Activated naive CD8-positive, alpha-beta T cell treated with anti-CD3 and anti-CD28 coated beads, Interleukin-2, amount 10 ng/mL, durations not matched to agents 7 days and 5 days (primary cell): ENCODE data around the gene SMPD3. TPM values are rescaled to one million over a fixed set of nuclear protein-coding genes. Genes with fewer than 3 reads are reported as not detected.

Experiments
- ATAC-seq: fragments of 150-1000 bp; cut with Tn5 transposase; one replicate; pipeline ENCODE4 v1.10.0; 2021; ENCODE audit warnings: low read depth, moderate library complexity
- POLR2A ChIA-PET: fragments of 350-600 bp; sonication (Branson Sonifier 250); formaldehyde crosslinking; loops from one replicate; lab custom pipeline; 2021; ENCODE audit warnings: antibody characterized with exemption; lab: Charles Lee
- DNase-seq: peaks from one replicate; pipeline ENCODE4 v3.0.0; 2021
- H3K27ac Mint-ChIP-seq: one replicate; pipeline ENCODE4 v1.8.0; 2022; ENCODE audit warnings: mild to moderate bottlenecking, mixed read lengths
- H3K27me3 Mint-ChIP-seq: one replicate; pipeline ENCODE4 v1.8.0; 2022; ENCODE audit warnings: mild to moderate bottlenecking, moderate library complexity, mixed read lengths
- H3K36me3 Mint-ChIP-seq: one replicate; pipeline ENCODE4 v1.8.0; 2021; ENCODE audit warnings: mild to moderate bottlenecking, mixed read lengths
- H3K4me1 Mint-ChIP-seq: one replicate; pipeline ENCODE4 v1.8.0; 2021; ENCODE audit warnings: mixed read lengths
- H3K4me3 Mint-ChIP-seq: one replicate; pipeline ENCODE4 v1.8.0; 2022; ENCODE audit warnings: mild to moderate bottlenecking, moderate library complexity, mixed read lengths
- H3K9me3 Mint-ChIP-seq: one replicate; pipeline ENCODE4 v1.8.0; 2021; ENCODE audit warnings: mixed read lengths
- total RNA-seq, 2 experiments: library from RNA; stranded (reverse); gene quantifications; one replicate each; pipeline ENCODE4 v1.2.3, GENCODE V29; 2021

SMPD3 gene
- total RNA-seq, 2 experiments from 2014 or later: 16.0 to 16.9 TPM

DNA sequence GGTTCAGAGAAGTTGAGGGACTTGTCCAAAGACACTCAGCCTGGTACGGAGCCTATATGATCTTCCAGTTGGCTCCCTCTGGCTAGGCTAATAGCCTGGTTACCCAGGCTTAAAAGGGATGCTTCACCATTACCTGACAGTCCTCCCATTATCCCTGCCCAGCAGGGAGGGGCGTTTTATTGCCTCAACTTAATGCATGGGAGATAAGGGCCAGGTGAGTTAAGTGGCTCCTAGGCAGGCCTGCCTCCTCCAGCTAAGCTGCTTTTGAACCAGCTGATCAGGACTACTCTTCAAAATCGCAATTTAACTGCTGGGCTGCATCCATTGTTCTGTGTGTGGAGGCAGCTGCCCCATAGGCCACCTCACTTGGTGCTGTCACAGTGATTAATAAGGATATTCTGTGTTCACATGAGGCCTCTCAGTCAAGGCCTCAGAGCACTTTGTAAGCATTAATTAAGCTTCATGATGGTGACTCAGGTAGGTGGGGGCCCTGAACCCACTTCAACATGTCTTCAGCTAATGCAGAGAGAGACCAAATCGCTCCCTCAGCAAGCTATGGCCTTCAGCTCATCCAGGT is 27.9 kb downstream of the SMPD3 start:
- POLR2A ChIA-PET: interaction anchor here (1.1 kb wide), 2 partner anchors 15 to 41 kb away, joined by 3 to 4 read pairs; no protein-coding TSS in a partner anchor

DNA sequence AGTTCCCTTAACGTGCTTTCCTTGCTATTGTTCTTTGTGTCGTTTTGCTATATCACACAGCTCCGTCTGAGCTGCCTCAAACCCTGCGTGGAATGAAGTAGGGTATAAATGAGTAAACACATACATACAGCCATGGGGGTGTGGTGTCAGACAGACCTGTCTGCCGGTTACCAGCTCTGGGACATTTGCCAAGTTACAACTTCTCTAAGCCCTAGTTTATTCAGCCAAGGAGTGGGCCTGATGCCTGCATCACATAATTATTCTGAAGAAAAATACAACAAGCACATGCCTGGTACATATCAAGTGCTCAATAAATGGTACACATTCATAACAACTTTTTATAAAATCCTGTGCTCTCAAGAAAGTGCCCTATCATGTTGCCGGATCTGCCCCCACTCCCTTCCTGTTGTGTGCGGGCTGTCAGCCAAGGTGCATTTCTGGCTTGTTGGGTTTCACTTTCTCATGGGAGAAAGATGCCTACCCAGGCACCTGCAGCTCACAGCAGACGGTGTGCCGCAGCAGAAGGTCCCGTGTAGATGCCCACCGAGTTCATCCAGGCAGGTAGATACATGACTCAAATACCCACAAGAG is 30.5 kb downstream of the SMPD3 start:
- H3K36me3 Mint-ChIP-seq: peaks cover 4% of the 10 kb centered on the region
- H3K27me3 Mint-ChIP-seq: peaks cover 8% of the 10 kb centered on the region
- H3K4me3 Mint-ChIP-seq: peak overlapping the region; percentile 63
- ATAC-seq: peak; percentile 97
- peaks cover 32% of the 10 kb centered on the region for H3K4me1 Mint-ChIP-seq
- H3K9me3 Mint-ChIP-seq: no peaks in the 10 kb centered on the region
- peak; percentile 69 for DNase-seq
- POLR2A ChIA-PET: interaction anchor here (0.7 to 2.3 kb wide), 15 partner anchors 9 to 136 kb away, joined by 3 to 7 read pairs (median 3); partner anchors contain the start of gene SMPD3
- H3K27ac Mint-ChIP-seq: peak overlapping the region; percentile 85

More for the DNA sequence above, 27.9 kb downstream of the SMPD3 start:
- H3K4me3 Mint-ChIP-seq: no peak overlapping the region
- no peak for ATAC-seq
- peaks cover 32% of the 10 kb centered on the region for H3K4me1 Mint-ChIP-seq
- no peaks in the 10 kb centered on the region for H3K9me3 Mint-ChIP-seq
- peaks cover 14% of the 10 kb centered on the region for H3K27me3 Mint-ChIP-seq
- no peak for DNase-seq
- no peak overlapping the region for H3K27ac Mint-ChIP-seq
- H3K36me3 Mint-ChIP-seq: peaks cover 4% of the 10 kb centered on the region

DNA sequence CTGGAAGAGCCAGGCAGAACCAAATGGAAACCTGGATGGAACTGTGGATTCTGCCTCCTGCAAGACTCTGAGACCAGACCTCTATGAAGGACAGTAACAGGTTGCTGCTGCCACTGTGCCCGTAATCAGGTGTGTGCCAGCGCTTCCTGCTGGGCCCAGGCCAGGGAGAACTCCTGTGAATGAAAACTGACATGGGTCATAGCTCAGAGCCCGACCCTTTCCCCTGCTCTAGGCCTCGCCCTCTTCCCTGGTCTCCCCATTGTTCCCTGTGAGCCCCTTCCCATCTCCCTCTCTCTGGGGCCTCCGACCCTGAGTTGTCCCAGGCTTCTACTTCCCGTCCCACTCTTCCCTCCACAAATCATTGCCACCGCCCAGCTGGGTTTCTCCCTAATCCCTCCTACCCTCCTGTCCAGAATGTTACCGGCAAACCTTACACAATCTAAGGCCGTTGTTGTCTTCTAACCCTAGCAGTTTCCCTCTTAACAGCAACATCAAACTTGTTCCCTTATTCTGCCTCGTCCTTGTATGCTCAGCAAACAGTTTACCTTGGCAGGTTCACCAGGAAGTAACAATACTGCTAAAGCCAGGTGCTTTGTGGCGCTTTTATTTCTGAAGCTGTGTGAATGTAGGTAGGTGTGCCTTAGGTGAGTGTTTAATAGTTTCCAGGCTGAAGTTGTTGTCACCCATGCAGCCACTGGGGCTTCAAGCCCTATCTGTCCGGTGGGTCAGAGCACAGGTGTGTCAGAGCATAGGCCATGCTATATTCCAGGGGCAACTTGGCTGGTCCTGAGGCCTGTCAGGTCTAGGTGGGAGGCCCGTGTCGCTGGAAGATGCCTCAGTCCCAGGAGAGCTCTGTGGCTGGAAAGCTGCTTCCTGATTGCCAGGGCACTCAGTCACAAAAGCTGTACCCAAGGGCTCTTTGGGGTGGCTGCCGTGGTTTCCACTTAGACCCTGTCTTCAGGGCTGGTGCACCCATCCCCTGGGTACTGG is 32.0 kb downstream of the SMPD3 start:
- no peak for DNase-seq
- no peaks in the 10 kb centered on the region for H3K9me3 Mint-ChIP-seq
- H3K27me3 Mint-ChIP-seq: no peaks in the 10 kb centered on the region
- H3K4me1 Mint-ChIP-seq: peaks cover 40% of the 10 kb centered on the region
- H3K36me3 Mint-ChIP-seq: peaks cover 4% of the 10 kb centered on the region
- ATAC-seq: no peak
- POLR2A ChIA-PET: interaction anchor here (1.4 to 1.5 kb wide), 3 partner anchors 15 to 60 kb away, joined by 3 to 6 read pairs (median 5); no protein-coding TSS in a partner anchor
- peak overlapping the region; percentile 85 for H3K27ac Mint-ChIP-seq
- H3K4me3 Mint-ChIP-seq: no peak overlapping the region

DNA sequence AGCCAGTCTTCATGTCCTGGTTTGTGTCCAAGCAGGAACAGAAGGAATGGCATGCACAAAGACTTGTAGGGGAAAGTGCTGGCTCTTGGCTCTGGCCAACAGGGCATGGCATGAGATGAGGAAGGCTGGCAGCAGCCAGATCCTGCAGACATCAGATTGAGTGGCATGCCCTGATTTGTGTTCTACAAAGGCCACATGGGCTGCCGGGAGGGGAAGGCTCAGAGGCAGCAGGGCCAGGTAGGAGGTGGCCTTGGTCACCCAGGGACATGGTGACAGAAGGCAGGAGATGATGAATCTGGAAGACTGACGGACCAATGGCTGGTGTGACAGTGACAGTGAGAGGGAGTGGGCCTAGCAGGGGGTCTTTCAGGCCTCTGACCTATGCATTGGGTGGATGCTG is 33.7 kb downstream of the SMPD3 start:
- H3K4me1 Mint-ChIP-seq: peaks cover 40% of the 10 kb centered on the region

DNA sequence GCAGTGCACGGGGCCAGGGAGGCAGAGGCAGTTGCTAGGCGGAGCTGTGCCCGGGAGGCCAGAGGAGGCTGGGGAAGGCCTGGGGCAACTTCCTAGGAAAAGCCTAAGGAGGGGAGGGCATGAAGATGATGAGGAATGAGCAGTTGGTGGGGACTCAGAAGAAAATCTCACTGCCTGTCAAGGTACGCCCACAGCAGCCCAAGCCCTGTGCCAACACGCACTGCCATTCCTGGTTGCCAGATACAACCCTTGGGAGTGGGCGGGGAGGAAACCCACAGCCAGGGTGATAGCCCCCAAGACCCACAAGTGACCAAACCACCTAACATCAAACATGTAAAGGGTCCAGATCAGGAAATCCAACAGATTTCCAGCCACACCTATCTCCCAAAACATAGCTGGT is 36.2 kb downstream of the SMPD3 start:
- Mint-ChIP-seq H3K9me3 (no peaks in the 10 kb centered on the region), H3K36me3 (no peaks in the 10 kb centered on the region), H3K4me1 (peaks cover 20% of the 10 kb centered on the region), H3K27ac (peak overlapping the region; percentile 56), H3K27me3 (peaks cover 7% of the 10 kb centered on the region), H3K4me3 (no peak overlapping the region)
- ATAC-seq: no peak
- no peak for DNase-seq
- POLR2A ChIA-PET: no interaction called here

More for the DNA sequence above, 33.7 kb downstream of the SMPD3 start:
- Mint-ChIP-seq H3K27me3 (no peaks in the 10 kb centered on the region), H3K9me3 (no peaks in the 10 kb centered on the region), H3K36me3 (peaks cover 4% of the 10 kb centered on the region), H3K27ac (no peak overlapping the region), H3K4me3 (no peak overlapping the region)
- POLR2A ChIA-PET: no interaction called here
- ATAC-seq (no peak), DNase-seq (no peak)

DNA sequence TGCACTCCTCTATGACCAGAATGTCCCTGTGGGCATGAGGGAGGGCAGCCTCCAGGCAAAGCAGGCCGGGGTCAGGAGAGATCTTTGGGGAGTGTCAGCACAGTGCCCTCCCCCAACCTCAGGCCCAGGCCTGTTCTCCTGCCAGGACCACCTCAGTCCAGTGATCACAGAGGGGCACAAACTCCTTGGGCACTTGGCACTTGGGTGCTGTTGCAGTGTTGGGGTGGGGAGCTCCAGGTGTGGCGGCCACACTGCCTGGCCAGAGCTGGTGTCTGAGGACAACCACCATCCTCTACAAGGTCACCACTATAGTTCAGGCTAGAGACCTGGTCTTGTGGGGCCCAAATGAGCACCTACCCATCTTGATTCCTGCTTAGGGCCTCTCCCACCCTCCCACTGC is 37.2 kb downstream of the SMPD3 start:
- DNase-seq (no peak), ATAC-seq (no peak)
- Mint-ChIP-seq H3K4me1 (peaks cover 12% of the 10 kb centered on the region), H3K9me3 (no peaks in the 10 kb centered on the region), H3K36me3 (no peaks in the 10 kb centered on the region), H3K27ac (no peak overlapping the region), H3K4me3 (no peak overlapping the region), H3K27me3 (peaks cover 13% of the 10 kb centered on the region)
- POLR2A ChIA-PET: no interaction called here

DNA sequence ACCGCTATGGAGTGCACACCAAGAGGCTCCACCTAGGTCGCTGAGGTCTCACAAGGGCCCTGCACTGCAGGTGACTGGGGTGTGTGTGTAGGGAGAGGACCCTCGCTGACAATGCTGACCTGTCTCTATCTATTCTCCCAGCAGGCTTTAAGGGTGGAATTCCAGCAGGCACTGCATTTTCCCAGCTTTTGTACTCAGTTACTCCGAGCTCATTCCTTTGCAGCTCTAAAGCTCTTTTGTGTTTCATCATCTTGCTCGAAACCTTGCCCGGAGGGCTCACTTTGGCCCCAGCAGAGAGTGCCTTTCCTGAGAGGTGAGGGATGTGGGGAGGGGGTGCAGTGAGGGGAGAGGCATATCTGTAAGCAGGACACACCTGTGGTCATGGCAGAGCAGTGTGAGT is 39.3 kb downstream of the SMPD3 start:
- Mint-ChIP-seq H3K27me3 (peaks cover 13% of the 10 kb centered on the region), H3K36me3 (no peaks in the 10 kb centered on the region), H3K4me1 (peaks cover 11% of the 10 kb centered on the region), H3K9me3 (no peaks in the 10 kb centered on the region), H3K4me3 (no peak overlapping the region), H3K27ac (no peak overlapping the region)
- no peak for ATAC-seq
- POLR2A ChIA-PET: no interaction called here
- no peak for DNase-seq

DNA sequence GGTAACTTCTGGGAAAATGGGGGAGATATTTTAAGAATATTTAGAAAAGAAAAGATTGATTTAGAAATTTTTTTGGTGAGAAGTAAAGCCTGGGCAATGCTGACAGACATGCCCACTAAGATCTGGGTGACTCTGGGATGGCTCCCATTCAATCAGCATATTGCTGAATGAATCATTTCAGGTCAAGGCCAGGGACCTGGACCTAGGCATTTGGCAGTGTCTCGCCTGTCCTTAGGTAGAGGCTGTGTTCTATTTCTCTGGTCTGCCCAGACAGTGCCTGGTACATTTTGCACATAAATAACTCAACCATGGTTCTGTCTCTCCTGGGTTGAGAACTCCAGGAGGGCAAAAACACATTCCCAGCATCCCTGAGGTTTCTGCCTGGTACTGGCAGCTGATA is 39.9 kb downstream of the SMPD3 start:
- peaks cover 13% of the 10 kb centered on the region for H3K27me3 Mint-ChIP-seq
- no peak for DNase-seq
- H3K27ac Mint-ChIP-seq: no peak overlapping the region
- POLR2A ChIA-PET: no interaction called here
- H3K4me3 Mint-ChIP-seq: no peak overlapping the region
- H3K9me3 Mint-ChIP-seq: no peaks in the 10 kb centered on the region
- H3K36me3 Mint-ChIP-seq: no peaks in the 10 kb centered on the region
- ATAC-seq: no peak
- H3K4me1 Mint-ChIP-seq: peaks cover 11% of the 10 kb centered on the region

DNA sequence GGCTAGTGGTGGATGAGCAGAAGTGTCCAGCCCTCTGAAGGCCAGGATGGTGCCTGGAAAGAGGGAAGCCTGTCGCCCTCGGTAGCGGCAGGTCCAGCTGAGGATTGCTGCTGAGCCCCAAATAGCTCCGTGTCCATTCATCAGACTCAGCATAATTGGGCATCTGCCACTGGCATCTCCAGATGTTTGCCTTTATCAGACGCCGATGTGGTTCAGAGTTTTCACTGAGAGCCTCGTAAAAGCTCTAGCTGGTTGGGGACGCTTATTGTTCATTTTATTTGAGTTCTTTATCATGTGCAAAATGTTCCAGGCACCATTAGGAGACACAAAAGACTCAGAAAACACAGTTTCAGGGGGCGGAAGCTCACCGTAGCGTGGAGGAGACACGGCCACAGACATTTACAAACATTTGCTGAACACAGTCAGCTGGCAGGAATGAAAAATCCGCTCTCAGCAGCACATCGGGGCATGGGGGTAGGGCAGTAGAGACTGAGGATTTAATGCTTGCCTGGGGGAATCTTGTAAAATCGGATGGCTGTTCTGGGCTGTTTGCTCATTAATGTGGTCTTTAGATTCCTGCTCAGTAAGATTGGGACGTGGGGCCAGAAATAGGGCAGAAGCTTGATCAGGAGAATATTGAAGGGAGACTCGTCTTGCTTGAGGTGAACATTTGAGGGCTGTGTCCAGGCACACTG is 41.7 kb downstream of the SMPD3 start:
- ATAC-seq (no peak), DNase-seq (no peak)
- Mint-ChIP-seq H3K4me3 (no peak overlapping the region), H3K4me1 (peaks cover 10% of the 10 kb centered on the region), H3K9me3 (no peaks in the 10 kb centered on the region), H3K27me3 (peaks cover 17% of the 10 kb centered on the region), H3K36me3 (no peaks in the 10 kb centered on the region), H3K27ac (no peak overlapping the region)
- POLR2A ChIA-PET: interaction anchor here (0.9 kb wide), 1 partner anchor 28 kb away, joined by 3 read pairs; no protein-coding TSS in a partner anchor

DNA sequence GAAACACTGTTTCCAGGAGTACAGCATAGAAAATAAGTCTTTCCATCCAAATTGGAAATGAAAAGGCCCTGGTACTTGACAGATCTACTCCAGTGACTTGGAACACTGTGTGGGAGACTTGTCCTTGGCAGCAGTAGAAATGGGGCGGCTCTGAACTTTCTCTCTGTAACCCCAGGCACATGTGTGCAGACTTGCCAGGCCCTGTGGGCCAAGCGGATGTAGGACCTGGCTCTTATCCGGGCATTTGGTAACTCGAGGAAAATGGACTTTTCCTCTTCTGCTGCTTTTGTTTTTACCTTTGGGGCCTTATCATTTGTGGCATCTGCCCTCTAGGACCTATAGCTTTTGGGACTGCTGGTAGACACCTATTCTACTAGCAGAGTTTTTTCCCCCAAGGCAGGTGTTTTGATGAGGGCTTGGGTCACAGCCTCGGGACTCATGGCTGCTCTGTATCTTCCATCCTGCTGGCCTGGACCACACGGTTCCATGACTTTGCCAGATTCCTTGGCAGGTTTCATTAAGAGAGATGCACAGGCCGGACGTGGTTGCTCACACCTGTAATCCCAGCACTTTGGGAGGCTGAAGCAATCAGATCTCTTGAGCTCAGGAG is 43.5 kb downstream of the SMPD3 start:
- ATAC-seq (no peak), DNase-seq (no peak)
- Mint-ChIP-seq H3K4me1 (peaks cover 14% of the 10 kb centered on the region), H3K9me3 (no peaks in the 10 kb centered on the region), H3K27ac (no peak overlapping the region), H3K27me3 (peaks cover 17% of the 10 kb centered on the region), H3K36me3 (no peaks in the 10 kb centered on the region), H3K4me3 (no peak overlapping the region)
- POLR2A ChIA-PET: no interaction called here

DNA sequence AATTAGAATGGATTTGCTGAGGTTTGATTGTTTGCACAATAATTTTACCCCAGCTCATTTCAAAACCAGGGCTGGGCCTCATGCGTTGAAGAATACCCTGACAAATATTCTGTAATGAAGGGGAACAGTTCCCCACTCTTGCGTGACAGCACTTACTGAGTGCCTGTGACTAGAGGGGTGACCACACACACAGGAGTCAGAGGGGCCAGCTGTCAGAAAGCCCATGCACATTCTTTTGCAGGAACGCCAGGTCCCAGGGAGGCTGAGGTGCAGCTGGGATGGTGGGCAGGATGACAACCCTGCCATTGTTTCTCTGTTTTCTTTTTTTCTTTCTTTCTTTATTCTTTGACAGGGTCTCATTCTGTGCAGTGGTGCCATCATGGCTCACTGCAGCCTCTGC is 44.6 kb downstream of the SMPD3 start:
- Mint-ChIP-seq H3K27ac (no peak overlapping the region), H3K4me3 (no peak overlapping the region), H3K4me1 (peaks cover 17% of the 10 kb centered on the region), H3K27me3 (peaks cover 17% of the 10 kb centered on the region), H3K36me3 (no peaks in the 10 kb centered on the region), H3K9me3 (no peaks in the 10 kb centered on the region)
- no peak for DNase-seq
- POLR2A ChIA-PET: no interaction called here
- ATAC-seq: no peak

DNA sequence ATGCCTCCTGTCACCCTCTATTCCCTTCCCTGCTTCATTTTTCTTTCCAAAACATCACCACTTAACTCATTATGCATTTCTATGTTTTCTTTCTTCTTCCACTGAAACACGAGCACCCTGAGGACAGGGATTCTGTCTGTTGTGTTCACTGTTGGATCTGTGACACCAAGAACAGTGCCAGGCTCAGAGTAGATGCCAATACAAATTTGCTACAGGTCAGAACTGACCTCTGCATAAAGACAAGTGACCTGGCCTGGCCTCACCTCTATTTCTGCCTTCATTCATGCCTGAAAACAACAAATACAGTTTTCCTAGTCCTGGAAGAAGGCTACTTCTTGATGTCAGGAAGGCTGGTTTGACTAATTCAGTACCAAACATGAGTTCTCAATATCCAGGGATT is 45.1 kb downstream of the SMPD3 start:
- H3K27me3 Mint-ChIP-seq: peaks cover 15% of the 10 kb centered on the region
- no peaks in the 10 kb centered on the region for H3K36me3 Mint-ChIP-seq
- H3K4me1 Mint-ChIP-seq: peaks cover 17% of the 10 kb centered on the region
- no peak overlapping the region for H3K27ac Mint-ChIP-seq
- ATAC-seq (no peak), DNase-seq (no peak)
- H3K4me3 Mint-ChIP-seq: no peak overlapping the region
- no peaks in the 10 kb centered on the region for H3K9me3 Mint-ChIP-seq
- POLR2A ChIA-PET: no interaction called here

DNA sequence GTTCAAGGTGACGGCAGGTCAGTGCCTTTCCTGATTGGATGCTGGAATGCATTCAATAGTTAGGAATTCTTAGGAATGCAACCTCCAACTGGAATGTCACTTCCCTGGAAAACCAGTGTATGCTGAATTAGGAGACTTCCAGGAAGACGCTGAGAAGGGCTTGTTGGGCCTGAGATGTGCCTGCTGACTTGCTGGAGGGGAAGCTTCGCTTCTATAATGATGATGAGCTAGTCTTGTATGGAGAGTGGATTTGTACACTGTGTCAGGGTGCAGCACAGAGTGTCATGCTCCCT is 45.6 kb downstream of the SMPD3 start:
- H3K4me1 Mint-ChIP-seq: peaks cover 17% of the 10 kb centered on the region
- H3K27ac Mint-ChIP-seq: no peak overlapping the region
- POLR2A ChIA-PET: no interaction called here
- peaks cover 12% of the 10 kb centered on the region for H3K27me3 Mint-ChIP-seq
- no peaks in the 10 kb centered on the region for H3K9me3 Mint-ChIP-seq
- no peaks in the 10 kb centered on the region for H3K36me3 Mint-ChIP-seq
- H3K4me3 Mint-ChIP-seq: no peak overlapping the region
- ATAC-seq (no peak), DNase-seq (no peak)
